D341Med (cell line): ENCODE data around the gene CACNA1C.

Experiments used
- DNase-seq: peaks from one replicate; pipeline ENCODE4 v3.0.0; 2012; ENCODE audit warnings: low spot score

CACNA1C gene

DNA sequence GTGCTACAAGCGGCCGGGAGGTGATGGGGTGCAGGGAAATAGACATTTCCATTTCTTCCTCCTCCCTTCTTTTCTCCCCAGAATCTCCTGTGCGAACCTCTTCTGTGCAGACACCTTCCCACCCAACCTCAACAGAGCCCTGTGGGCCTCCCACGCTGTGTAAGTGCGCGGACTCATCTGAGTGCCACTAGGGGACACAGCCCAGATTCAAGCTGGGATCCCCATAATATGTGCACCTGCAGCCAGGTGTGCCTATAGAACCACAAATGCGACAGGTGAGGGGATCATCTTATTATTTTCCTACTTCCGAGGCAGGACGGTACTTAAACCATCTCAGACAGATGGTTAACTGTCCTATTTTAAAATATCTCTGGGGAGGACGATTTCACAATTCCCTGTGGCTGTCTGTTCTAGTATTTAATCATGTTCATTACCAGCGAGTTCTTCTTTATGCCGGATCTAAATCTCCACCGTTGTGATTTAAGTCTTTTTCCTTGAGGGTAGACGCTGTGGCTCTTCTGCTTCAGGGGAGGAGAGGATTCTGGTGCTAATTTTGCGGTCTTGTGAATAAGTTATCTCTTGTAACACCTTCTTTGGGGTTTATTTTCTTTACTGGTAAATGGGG, 17.2 kb upstream of the CACNA1C start:
- DNase-seq = no peak

DNA sequence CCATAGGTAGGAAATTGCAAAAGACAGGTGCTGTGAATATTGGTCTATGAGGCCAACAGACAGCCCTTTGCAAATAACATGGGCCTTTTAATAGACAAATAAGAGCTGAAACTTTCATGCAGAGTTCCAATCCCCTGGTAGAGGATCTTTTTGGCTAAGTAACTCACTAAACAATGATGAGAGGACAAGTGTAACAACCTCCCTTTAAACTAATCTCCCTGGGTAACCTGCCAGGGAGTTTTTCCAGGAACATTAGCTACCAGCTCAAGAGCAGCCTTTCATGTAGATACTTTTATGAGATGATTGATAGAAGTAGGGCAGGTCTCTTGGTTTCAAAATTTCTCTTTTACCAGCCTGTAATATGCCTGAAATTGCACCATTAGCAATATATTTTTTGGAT, 13.8 kb upstream of the CACNA1C start:
- no peak for DNase-seq

DNA sequence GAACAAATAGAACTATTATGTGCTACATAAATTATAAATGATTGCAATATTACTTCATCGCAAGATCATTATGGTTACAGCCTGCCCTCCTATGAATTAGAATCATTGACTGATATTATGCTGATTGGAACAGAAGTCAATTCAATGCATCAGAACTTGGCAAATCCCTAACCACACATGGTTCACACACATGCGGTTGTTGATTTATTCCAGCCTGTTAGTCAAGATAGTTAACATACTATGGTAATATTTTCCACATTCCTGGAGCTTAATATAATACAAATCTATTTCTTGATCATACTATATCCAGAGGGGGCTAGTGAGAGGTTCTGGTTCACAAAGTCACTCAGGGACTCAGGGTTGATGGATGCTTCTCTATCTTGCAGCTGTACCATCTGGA, 9.7 kb upstream of the CACNA1C start:
- DNase-seq = no peak

DNA sequence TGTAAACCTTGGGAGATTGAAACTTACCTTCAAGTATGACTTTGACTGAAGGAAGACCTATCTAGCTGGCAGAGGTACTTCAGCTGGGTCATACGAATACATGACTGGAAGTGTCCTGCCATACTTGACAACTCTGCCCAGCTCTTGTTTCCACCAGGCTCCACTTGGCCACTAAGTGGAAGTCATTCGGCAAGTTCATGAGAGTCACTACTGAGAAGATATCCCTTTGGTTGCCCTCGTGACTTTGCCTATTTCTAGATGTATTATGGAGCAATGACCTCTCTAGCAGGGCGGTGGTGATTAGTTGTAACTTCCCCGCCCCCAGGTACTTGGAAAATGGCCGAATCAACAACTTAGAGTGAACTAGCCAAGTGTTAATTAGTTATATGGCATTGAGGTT, 8.6 kb upstream of the CACNA1C start:
- no peak for DNase-seq

DNA sequence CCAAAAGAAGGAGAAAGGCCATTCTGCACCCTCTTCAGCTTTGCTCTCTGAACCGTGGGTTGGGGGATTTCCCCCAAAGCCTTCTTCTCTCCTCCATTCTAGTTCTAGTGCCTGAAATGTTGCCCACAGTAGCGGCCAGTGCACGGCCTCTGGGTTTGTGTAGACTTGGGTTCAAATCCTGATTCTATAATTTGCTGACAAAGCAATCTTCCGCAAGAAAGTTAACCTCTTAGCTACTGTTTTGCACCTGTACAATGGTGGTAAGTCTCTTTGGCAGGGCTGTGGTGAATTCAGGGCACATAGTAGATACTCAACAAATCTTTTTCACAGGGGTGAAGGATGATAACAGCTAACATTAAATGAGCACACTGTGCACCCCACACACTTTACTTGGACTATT, 5.8 kb upstream of the CACNA1C start:
- DNase-seq = no peak

DNA sequence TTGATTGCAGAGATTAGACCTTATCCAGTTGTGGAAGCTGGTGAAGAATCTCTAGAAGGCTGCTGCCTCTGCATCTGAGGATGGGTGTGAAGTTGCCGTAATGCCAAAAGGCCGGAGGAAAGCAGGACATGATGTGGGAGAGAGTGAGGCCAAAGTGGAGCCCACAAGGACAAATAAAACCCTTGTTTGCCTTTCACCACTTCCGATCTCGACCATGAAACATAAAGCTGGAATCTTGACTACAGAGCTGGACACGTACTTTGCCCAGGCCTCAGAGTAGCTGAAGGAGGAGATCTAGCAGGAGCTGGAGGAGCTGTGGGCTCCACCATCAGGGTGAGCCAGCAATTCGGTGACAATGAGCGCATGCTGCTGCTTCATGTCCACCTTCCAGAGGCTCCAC, 5.0 kb upstream of the CACNA1C start:
- no peak for DNase-seq

DNA sequence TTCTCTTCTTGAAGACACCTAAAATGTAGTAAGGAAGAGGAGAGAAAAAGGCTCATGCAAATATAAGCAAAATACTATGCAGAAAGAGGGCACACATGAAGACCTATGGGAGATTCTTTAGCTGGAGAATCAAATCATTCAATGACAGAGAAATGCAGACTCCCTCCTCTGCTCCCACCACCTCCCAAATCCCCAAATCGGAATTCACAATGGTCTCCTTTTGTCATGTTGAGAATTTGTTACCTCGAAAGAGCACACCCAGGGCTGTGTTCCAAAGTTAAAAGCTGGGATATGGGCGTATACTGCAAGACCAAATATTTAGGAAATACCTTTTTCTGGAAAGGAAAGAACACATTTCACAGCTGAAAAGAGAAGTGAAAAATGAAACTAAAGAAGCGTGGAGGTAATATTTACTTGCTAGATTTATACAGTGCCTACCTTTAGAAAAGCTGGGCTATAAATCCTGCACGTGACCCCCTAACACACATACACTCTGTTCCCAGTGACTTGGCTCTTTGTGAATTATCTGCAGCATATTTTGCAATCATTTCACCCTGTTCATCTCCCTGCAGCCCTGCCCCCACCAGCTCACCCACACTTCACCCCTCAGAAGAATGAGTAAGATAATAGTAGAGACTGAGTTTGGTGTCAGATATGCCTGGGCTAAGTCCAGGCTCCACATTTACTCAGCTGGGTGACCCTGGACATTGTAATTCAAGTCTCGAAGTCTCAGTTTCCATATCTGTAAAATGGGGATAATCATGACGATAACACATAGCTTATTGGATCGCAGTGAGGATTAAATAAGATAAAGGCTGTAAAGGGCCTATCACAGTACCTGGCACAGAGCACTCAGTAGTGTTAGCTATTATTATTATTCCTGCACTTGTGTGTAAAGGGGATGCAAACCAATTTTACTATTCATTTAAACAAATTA, 2.9 kb upstream of the CACNA1C start:
- no peak for DNase-seq

DNA sequence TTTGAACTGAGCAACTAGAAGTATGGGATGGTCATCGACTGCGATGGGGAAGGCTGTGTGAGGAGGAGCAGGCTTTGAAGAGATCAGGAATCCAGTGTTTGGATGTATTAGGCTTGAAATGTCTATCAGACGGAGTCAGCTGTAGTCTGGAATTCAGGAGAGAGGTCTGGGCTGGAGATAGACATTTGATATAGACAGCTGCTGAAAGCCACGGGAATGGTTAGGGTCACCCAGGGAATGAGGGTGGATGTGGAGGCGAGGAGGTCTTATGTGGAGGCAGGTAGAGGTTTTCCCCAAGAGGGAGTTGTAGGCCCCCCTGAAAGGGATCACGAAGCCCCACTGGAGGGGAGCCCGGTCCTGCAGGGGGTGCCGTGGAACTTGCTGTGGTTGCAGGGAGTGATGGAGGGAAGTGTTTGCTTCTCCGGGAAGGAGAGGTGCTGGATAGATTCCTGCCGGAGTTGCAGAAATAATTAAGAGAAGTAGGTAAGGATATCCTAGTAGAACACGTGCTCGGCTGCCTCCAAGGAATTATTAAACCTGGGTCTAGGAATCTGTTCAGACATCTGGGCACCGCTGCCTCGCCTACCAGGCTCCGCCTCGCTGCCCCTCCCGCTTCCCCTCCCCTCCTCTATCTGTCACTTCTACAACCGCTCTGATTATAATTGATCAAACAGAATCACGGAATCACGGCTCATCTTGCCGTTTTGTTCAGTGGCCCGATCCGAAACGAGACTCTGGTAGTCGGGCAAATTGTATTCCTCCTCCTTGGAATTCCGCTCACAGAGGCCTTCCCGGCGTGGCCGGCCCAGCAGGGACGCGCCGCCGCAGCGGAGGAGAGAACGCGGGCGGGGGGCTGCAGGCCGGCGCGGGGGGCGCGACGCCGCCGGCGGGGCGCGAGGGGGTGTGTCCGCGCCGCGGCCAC, 826 bp upstream of the CACNA1C start:
- peak; percentile 48 for DNase-seq

DNA sequence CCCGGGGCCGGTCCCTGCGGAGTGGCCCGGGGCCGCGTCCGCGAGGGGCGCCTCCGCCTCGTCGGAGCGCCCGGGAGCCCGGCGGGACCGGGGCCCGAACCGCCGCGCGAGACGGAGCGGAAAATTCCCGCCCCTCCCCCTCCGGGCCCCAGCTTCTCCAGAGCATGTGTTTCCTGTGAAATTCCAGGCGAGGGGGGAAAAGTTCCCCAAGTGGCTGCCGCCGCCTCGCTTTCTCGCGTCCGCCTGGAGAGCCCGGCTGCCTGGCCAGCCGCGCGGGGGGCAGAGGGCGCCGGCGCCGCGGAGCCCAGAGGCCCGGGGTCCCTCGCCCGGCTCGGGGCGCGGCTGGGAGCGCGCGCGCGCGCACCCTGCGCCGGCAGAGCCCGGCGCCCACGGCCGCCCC, 904 bp downstream of the CACNA1C start:
- peak; percentile 65 for DNase-seq

DNA sequence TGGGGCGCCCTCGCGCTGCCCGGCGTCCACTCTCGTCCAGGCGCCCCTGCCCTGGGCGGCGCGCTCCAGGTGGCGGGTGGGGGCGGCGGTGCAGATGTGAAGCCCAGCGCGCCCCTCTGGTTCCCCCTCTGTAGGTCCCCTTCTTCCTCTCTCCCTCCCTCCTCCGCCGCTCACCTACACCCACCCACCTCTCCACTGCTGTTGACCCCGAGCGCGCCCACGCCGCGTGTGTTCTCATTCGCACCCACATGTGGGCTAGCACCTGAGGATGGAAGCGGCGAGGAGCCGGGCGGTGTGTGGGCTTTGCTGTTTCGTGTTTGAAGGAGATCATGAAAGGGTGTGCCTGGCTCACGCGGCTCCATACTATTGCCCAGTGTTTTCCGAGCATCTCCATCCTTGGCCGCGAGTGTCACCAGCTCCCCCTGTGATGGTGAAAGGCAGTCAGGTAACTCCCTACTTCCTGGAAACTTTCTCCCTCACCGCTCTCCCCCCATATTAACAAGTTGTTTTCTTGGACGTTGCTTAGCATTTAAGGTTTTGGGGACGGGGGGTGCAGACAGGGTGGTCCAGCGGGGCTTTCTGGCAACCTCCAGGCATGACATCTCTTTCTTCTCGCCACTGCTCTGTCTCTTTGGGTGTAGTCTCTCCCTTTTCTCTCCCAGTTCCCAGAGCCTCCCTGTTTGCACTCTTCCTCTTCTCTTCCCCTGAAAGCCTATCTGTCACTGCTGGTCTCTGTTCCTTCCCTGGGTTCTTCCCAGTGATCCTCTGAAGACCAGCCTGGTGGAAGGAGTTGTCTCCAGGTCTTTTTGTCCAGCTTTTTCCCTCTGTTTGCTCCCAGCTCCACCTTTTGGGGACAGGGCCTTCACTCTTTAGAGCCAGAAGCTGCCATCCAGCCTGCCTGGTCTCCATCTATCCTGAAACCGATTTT, 1.6 kb downstream of the CACNA1C start:
- DNase-seq = no peak

DNA sequence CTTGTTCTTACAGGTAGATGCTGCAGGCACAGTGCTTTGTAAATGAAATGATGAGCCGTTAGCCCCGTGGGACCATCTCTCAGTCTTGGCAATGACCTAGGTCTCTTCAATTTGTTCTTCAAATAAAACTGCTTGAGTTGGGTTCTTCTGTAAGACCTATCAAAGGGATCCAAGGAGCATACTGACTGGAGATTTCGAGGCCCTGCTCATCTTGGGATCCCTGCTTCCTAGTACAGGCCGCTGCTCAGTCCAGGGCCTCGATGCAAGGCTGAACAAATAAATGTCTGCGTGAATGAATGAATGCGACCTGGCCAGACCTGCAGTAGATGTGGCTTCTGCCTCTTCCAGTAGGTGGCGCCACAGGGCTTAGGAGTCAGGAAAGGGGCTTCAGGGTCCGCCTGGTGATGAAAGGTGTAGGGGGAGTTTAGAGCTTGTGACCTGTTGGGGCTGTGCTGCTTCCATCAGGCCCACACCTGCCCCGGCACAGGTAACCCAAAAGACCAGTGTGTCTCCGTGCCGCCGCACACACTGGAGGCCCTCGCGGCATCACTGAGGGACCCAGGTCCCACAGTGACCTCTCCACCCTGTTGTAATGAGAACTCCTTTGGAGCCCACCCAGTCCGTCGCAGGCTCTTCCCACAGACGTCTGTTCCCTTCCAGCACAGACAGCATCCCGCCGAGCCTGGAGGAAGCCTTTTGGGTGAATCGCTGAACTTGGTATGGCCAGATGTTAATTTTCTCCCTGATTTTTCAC, 4.4 kb downstream of the CACNA1C start:
- peak; percentile 79 for DNase-seq

DNA sequence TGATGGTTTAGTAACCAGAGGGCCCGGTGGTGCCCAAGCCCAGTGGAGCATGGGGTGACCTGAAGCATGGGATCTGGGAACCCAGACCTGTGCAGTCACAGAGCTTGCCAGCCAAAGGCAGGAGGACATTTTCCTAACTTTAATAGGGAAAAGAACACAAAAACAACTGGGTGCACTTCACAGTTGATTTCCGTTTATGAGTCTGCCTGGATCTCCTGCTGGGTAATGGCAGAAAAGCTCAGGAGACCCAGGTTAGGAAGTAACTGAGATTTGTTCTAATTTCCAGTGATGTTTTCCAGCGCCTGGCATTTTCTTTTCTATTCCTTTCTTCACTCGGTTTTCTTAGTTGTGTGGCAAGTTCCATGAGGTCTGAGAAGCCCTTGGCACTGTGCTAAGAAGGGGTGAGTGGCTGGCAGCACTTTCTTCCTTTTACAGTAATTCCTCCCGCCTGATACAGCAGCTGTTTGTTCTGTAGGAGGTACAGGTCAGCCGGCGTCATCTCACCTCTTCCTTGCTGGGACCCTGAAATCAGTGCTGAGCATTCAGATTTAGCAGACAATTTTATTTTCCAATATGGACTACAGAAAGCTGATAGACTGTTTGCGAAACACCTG, 5.1 kb downstream of the CACNA1C start:
- DNase-seq = no peak

DNA sequence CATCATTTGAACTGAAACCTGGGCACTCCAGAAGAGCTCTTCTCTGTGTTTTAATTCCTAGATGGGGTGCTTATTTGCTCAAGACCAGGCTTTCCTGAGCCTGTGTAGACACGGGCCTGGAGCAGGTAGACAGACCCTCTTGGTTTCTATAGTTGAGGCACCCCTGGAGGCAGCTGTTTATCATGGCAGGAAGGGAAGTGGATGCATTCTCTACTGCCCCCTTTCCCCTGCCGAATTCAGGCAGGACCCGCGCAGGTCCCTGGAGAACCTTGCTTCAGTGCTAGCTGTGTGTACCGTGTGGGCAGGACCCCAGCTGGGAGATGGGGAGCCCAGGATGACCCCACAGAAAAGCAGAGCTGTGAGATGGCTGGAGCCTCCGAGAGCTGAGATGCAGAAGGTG, 6.0 kb downstream of the CACNA1C start:
- no peak for DNase-seq

DNA sequence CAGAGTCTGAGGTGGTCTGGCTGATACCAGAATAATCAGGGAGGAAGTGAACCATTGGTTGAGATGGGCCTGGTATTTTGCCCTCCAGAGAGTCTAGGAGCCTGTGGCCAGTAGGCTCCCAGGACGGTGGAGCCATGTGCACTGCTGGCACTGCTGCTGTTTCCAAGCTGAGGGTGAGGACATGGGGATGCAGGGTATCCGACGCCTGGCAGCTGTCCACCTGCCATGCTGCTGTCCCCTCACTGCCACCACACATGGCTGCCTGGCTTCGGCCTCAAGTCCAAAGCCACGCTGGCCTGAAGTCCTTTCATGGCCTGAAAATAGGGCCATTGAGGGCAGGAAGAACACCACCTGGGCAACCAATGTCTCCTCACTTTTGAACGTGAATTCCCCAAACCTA, 8.6 kb downstream of the CACNA1C start:
- no peak for DNase-seq

DNA sequence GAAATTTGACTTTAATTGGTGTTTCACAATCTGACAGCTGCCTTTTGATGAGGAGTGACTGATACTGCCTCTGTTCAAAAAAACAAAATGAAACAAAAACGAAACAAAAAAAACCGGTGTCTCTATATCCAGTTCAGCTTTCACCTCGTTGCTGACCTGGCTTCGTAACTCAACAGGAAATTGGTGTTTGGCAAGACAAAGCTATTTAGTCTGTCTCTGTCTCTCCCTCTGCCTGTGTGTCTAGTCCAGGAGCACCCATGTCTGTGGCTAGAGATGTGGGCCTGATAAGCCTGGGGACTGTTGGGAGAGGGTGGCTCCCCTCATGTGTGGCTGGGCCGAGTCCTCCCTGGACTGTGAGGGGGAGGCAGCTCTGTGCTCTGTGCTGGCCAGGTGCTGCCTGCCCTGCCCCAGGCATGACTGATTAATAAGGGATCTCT, 11.3 kb downstream of the CACNA1C start:
- DNase-seq = no peak

DNA sequence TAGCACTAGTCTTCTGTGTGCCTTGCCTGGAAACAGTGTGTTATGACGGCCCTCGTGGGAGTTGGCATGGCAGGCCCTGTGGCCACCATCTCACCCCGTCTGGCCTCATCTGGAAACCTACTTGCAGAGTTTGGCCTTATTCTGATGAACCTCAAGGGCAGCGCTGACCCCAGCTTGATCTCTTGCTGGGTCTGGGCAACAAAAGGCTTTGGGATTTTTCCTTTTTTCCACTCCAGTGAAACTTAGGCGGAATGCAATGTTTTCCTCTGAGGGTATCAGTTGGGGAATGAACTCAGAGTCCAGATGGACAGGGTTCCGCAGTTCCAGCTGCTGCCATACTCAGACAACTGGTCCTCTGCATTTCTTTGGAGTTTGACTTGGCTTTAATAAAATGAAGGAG, 15.9 kb downstream of the CACNA1C start:
- no peak for DNase-seq

DNA sequence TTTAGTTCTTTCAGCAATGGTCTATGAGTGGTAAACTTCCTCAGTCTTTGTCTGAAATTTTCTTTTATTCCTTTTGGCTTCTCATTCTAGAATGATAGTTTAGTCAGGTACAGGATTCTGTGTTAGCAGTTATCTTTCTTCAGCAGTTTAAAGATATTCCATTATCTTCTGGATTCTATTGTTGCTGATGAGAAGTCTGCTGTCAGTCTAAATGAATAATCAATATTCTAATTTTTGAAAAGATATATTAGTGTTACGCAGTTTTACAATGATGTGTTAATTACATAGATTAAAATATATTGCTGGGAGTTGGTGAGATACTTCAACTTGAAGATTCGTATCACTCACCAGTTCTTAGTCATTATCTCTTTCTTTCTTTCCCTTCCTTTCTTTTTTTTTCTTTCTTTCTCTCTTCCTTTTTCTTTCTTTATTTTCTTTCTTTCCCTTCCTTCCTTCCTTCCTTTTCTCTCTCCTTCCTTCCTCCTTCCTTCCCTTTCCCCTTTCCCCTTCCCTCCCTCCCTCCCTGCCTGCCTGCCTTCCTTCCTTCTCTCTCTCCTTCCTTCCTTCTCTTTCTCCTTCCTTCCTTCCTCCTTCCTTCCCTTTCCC, 17.8 kb downstream of the CACNA1C start:
- DNase-seq = no peak

DNA sequence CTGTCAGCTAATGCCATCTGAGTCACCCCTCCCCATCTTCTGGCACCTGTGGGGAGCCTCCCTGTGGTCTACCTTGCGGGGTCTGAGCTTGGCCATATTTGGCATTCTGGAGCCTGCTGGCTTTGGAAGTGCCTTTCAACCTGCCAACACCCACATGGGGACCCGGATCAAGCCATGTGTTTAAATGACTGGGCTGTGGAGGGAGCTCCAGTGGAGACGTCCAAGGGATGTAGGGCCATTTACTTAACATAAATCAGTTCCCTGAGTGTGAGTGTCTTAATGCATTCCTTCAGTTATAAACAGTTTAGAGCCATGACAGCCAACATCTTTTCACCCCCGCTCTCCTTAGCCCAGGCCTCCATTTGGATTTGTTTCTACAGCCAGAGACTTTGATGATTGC, 22.0 kb downstream of the CACNA1C start:
- DNase-seq = no peak

DNA sequence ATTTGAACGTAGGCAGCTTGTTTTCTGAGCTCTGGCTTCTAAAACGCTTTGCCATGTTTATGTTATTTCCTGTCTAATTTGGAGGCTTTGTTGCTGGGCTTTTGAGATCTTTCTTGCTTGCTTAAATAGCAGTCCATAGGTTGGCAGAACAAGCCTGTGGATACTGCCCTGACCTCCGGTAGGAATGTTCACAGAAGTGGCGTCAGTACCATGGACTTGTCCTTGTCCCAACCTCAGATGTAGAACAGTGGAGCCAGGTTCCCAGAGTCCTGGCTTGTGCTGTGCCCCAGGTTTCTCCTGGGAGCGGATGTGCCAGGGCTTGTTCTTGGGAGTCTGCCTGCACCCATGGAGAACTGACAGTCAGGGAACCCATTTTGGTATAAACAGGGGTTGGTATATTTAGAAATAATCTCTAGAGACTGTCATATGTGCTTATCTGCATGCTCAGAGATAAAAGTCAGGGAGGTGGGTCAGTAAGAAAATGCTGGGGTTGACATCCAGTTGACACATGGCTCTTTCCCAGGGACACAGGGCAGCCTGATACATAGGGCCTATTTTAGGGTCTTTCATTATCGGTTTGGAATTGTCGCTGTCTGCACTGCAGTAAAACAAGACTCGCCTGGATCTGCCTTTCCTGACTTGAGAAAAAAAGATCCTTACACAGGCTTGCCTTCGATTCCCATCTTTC, 22.9 kb downstream of the CACNA1C start:
- no peak for DNase-seq
